GM21526 (cell line): Measurements from ENCODE around the gene MCM5.
"Not testable (repeated sequence)": the region's sequence is repeated elsewhere in the genome, so short reads cannot be mapped to it uniquely, and the experiment has no call there.

Experiments used
- ATAC-seq: cut with Tn5 transposase; IDR thresholded peaks from one replicate; pipeline ENCODE4 v1.9.1; 2021; ENCODE audit warnings: moderate library complexity; ENCODE audit not compliant: unreplicated experiment, low FRiP score

The MCM5 gene

DNA sequence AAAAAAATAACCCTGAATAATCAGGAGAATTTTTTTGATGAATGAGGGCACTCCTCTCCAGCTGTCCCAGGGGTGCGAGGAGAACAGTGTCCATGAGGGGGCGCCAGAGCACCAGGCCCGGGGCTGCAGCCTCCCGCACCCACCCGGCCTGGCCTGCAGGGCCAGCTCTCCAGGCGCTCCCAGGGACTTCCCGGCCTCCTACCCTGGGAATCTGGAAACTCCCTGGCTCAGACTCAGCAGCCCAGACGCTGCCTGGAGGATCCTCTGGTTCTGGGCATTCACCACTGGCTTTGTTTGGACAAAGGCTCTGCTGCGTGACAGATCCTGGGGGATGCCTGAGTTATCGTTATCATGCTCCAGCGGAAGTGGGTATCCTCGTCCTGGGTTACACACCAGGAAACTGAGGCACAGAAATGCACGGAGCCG is 31.0 kb downstream of the MCM5 start:
- ATAC-seq, result no peak

DNA sequence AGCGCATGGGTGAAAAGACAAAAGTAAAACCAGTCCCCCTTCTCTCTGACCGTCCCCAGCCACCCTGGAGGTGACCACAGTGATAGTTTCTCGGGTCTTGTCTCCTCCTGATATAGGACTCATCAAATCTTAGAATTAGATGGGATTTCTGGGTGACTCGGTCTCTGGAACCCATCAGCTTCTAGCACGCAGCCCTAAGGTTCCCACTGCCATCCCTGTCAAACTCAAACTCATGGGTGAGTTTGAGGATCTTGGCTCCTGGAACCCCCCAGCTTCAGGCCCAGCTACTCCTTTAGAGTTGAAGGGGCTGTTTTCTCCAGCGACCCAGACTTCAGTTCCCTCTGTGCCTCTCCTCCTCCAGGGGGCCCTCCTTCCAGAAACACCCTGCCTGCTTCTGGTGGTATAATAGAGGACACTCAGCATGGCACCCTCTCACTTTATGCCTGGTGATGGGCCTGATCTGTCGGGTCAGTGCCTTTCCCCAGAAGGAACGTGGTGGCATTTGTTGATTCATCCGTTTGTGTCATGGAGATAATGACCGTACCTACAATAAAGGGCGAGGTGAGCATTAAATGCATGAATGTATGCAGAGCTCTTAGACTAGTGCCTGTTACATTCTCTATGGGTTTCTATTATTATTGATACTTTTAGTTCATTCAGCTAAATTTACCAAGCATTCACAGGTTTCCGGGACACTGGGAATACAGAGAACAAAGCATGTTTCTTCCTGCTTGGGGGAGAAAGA is 31.7 kb downstream of the MCM5 start:
- ATAC-seq, result no peak

DNA sequence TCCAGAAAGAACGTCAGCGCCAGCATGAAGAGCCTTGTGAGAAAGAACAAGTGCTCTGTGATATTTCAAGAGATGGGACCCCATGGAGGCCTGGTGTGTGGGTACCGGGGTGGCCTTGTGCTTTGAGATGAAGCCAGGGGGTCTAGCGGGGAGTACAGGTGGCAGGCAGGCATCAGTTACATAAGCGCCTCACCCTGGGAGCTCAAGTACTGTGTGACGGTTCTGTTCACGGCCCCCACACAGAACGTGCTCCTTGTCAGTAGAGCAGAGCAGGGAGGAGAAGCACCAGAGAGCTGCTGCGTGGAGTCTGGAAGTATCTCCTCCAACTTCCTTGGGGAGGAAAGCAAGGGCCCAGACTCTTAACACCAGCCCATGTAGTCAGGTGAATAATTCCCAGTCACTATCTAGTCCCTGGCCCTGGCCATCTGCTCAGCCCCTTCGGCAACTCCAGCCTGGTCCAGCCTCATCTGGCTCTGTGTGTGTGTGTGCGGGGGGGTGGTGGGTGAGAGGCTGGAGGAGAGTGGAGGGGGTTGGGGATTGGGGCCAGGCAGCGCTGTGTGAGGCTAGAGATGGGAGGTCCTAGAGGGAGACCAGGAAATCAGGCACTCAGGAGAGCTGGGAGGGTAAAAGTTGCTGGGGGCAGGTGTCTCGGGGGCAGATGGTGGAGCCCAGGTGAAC is 32.4 kb downstream of the MCM5 start:
- no peak for ATAC-seq

- no peak for ATAC-seq
Observed at GRCh38 chr22:35434061-35434710, 34.2 kb downstream of the MCM5 start.

- no peak for ATAC-seq
Observed at GRCh38 chr22:35435201-35435740, 35.3 kb downstream of the MCM5 start.

GRCh38 chr22:35436421-35436820 is 36.5 kb downstream of the MCM5 start:
- ATAC-seq, result no peak

GRCh38 chr22:35437049-35437448 is 37.1 kb downstream of the MCM5 start:
- no peak for ATAC-seq

GRCh38 chr22:35438673-35439364 is 38.9 kb downstream of the MCM5 start:
- ATAC-seq, result not testable (repeated sequence)

DNA sequence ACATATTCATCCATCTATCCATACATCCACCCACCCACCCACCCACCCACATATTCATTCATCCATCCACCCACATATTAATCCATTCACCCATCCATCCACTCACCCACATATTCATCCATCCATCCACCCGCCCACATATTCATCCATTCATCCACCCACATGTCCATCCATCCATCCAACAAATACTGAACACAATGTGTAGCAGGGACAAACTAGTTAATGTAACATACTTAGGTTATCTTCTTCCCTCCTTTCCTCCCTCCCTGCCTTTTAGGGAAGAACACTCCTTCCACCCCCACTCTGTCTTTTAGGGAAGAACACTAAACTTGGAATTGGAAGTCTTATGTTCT is 39.4 kb downstream of the MCM5 start:
- no peak for ATAC-seq

DNA sequence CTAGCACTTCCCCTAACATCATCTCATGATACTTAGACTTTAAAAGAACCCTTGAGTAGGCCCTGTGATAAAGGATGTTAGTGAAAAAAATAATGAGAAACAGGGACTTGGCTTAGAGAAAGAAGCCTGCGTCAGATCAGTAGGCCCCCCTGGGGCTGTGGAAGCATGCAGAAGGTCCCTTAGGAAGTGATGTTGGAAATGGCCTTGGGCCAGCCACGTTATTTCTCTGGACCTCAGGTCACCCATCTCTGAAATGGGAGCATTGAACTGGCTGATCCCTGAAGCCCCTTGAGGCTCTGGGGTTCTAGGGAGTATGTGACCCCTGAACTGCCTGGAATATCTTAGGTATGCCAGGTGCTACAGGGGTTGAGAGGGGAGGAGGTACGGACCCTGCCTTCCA is 40.2 kb downstream of the MCM5 start:
- ATAC-seq, result no peak

GRCh38 chr22:35441489-35442100 is 41.7 kb downstream of the MCM5 start:
- ATAC-seq, result no peak

DNA sequence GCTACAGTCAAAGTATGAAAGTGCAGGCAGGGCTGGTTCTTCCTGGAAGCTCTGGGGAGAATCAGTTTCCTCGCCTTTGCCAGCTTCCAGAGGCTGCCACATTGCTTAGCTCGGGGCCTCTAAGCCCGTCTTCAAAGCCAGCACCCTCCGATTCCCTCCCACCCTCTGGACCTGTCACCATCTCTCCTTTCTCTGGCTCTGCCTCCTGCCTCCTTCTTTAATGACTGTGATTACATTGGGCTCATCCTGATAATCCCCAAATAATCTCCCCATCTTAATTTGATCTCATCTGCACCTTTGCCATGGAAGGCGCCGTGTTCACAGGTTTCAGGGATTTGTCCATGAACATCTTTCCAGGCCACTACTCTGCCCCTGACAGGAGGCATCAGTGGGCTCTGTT is 42.5 kb downstream of the MCM5 start:
- no peak for ATAC-seq

DNA sequence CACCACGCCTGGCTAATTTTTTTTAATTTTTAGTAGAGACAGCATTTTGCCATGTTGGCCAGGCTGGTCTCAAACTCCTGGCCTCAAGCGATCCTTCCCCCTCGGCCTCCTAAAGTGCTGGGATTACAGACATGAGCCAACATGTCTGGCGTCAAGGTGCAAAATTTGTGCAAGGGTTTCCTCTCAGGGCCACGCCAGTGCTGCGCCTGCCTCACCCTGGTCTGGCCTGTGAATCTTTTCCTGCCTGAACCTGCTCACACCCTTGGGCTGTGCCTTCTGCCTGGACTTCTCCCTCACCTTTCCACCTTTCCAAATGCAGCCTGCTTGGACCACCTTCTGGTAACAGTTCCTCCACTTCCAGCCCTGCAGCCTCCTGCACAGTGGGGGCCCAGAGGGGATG is 43.4 kb downstream of the MCM5 start:
- ATAC-seq, result no peak

GRCh38 chr22:35443790-35444684 is 44.1 kb downstream of the MCM5 start:
- ATAC-seq, result no peak

GRCh38 chr22:35444685-35445399 is 44.9 kb downstream of the MCM5 start:
- no peak for ATAC-seq

- no peak for ATAC-seq
Observed at GRCh38 chr22:35445933-35446332, 46.0 kb downstream of the MCM5 start.

GRCh38 chr22:35446365-35446764 is 46.4 kb downstream of the MCM5 start:
- no peak for ATAC-seq

DNA sequence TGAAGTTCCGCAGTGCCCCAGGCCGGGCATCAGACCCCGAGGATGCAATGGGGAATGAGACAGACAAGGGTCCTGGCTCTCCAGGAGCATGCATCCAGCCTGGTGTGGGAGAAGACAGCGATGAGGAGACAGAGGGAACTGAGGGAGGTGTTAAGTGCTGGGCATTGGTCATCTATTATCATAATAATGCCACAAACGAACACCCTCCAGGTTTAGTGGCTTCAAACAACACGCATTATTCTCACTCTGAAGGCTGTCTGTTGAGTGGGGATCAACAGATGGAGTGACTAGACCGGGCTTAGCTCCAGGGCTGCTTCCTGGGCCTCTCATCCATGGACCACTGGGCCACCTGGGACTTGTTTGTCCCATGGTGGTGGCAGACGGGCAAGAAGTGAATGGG is 48.6 kb downstream of the MCM5 start:
- ATAC-seq, result no peak
